NT2/D1 (cell line): ENCODE results near the gene NMT2.

Experiments used
- YY1 ChIP-seq: IDR thresholded peaks from 2 replicates; pipeline ENCODE4 v1.6.1; 2011; ENCODE audit not compliant: insufficient read length, insufficient read depth
- ZNF274 ChIP-seq: IDR thresholded peaks from 2 replicates; pipeline ENCODE4 v1.6.1; 2011; ENCODE audit warnings: mild to moderate bottlenecking, low read depth, low read length

- no peak for TF ChIP-seq YY1
- TF ChIP-seq ZNF274 = no peak
Measured at GRCh38 chr10:15168291-15168785, at the start of gene NMT2.
